Gastrocnemius medialis (tissue), 4 donors: ENCODE results near the gene CACNA1H.

Experiments used
- POLR2A ChIP-seq, 2 donors: fragments of 450-650 bp; IDR thresholded peaks; one replicate each; pipeline ENCODE4 v1.6.1; 2017; ENCODE audit warnings: antibody characterized with exemption in 2 of 2, mild to moderate bottlenecking in 2 of 2, moderate library complexity in 2 of 2
- TF ChIP-seq, protein P1 (sequence below), 5 experiments: fragments of 450-650 bp in 3 of 5; fragments of 200-600 bp in 2 of 5; sonication (generic) in 2 of 5; IDR thresholded peaks in 4 of 5; conservative IDR thresholded peaks in 1 of 5; 1 replicate in 4 of 5; 2 replicates in 1 of 5; pipeline ENCODE4 v1.5.1; 2016 to 2019; ENCODE audit warnings: antibody characterized with exemption in 5 of 5, mild to moderate bottlenecking in 3 of 5, moderate library complexity in 3 of 5

GRCh38 chr16:1125471-1125870, 27.4 kb upstream of the CACNA1H start:
- TF ChIP-seq, protein P1, sequence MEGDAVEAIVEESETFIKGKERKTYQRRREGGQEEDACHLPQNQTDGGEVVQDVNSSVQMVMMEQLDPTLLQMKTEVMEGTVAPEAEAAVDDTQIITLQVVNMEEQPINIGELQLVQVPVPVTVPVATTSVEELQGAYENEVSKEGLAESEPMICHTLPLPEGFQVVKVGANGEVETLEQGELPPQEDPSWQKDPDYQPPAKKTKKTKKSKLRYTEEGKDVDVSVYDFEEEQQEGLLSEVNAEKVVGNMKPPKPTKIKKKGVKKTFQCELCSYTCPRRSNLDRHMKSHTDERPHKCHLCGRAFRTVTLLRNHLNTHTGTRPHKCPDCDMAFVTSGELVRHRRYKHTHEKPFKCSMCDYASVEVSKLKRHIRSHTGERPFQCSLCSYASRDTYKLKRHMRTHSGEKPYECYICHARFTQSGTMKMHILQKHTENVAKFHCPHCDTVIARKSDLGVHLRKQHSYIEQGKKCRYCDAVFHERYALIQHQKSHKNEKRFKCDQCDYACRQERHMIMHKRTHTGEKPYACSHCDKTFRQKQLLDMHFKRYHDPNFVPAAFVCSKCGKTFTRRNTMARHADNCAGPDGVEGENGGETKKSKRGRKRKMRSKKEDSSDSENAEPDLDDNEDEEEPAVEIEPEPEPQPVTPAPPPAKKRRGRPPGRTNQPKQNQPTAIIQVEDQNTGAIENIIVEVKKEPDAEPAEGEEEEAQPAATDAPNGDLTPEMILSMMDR (IDR thresholded peaks at IDR 0.05 in 4 of 5, conservative IDR thresholded peaks at IDR 0.05 in 1 of 5) = no peak
- no peak for TF ChIP-seq POLR2A (IDR thresholded peaks at IDR 0.05)
